Osteoblast (primary cell): ENCODE results near the gene ACER1. TPM values are rescaled to one million over a fixed set of nuclear protein-coding genes. Genes with fewer than 3 reads are reported as not detected.

Experiments used
- DNase-seq: peaks from one replicate; pipeline ENCODE4 v3.0.0; 2011; ENCODE audit warnings: low spot score, mixed read lengths; ENCODE audit not compliant: insufficient read length; ENCODE audit errors: missing footprints
- H2AFZ ChIP-seq: 2 replicates; pipeline ENCODE4 v1.6.0; 2011; ENCODE audit warnings: mild to moderate bottlenecking, low read length
- H3K27ac ChIP-seq: 2 replicates; pipeline ENCODE4 v1.5.1; 2011; ENCODE audit warnings: mild to moderate bottlenecking, low read depth, low read length, moderate library complexity
- H3K27me3 ChIP-seq: 2 replicates; pipeline ENCODE4 v1.6.0; 2012; ENCODE audit warnings: mild to moderate bottlenecking, control low read depth, inconsistent platforms, low read length, moderate library complexity; ENCODE audit not compliant: insufficient read depth
- H3K36me3 ChIP-seq: 2 replicates; pipeline ENCODE4 v1.5.1; 2011; ENCODE audit warnings: mild to moderate bottlenecking, low read length, control low read depth, moderate library complexity; ENCODE audit not compliant: insufficient read depth
- H3K4me1 ChIP-seq: 2 replicates; pipeline ENCODE4 v1.5.1; 2011; ENCODE audit warnings: mild to moderate bottlenecking, low read length, control low read depth, moderate library complexity; ENCODE audit not compliant: insufficient read depth
- H3K4me2 ChIP-seq: 2 replicates; pipeline ENCODE4 v1.6.0; 2011; ENCODE audit warnings: mild to moderate bottlenecking, low read length; ENCODE audit not compliant: insufficient read depth
- H3K4me3 ChIP-seq: fragments of 200-600 bp; sonication (generic); 3 replicates; pipeline ENCODE4 v1.5.1; 2012; ENCODE audit warnings: mild to moderate bottlenecking, low read length, inconsistent platforms; ENCODE audit not compliant: insufficient read depth
- H3K79me2 ChIP-seq: 2 replicates; pipeline ENCODE4 v1.6.0; 2012; ENCODE audit warnings: mild to moderate bottlenecking, low read length, control low read depth, inconsistent platforms; ENCODE audit not compliant: insufficient read depth
- H3K9me3 ChIP-seq: 2 replicates; pipeline ENCODE4 v1.5.1; 2011; ENCODE audit warnings: low read depth, low read length, control low read depth
- H4K20me1 ChIP-seq: 2 replicates; pipeline ENCODE4 v1.6.0; 2012; ENCODE audit warnings: mild to moderate bottlenecking, low read length, control low read depth; ENCODE audit not compliant: insufficient read depth
- CTCF ChIP-seq: IDR thresholded peaks from 2 replicates; pipeline ENCODE4 v1.5.1; 2011; ENCODE audit warnings: mild to moderate bottlenecking, low read depth, low read length, moderate library complexity; ENCODE audit errors: extremely low read depth
- total RNA-seq: library from RNA; depleted of rRNA; stranded (reverse); fragments of >200 nt; gene quantifications from 2 replicates; pipeline ENCODE4 v1.2.3, GENCODE V29; 2012

The ACER1 gene
- total RNA-seq, 1 donor: under 0.01 TPM

DNA sequence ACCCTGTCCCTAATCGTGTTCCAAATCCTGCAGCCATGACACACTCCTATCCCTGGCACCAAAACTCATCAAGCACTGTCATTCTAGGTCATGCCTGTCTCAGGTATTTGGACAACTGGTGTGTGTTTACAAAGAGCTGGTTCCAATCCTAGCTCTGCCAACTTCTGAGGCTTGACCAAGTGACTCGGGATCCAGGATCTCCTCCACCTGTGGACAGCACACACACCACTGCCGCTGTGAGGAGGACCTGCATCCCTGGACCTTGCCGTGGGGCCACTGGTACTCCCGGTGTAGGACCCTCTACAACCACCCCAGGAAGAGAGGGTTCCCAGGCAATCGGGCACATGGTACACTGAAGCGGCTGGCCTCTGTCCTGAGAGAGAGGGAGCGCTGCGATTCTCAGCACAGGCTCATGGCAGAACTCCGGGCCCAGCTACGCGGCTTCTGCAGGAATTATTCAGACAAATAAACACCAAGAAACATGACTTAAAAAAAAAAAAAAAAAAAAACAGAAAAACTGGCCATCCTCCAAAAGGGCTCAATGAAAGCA, 74.0 kb downstream of the ACER1 start:
- peak; percentile 3 for DNase-seq
- Histone ChIP-seq H3K27ac (no peak overlapping the region), H3K36me3 (peaks cover 50% of the 10 kb centered on the region), H4K20me1 (peaks cover 43% of the 10 kb centered on the region), H3K4me3 (no peak overlapping the region), H3K4me1 (peaks cover 13% of the 10 kb centered on the region), H2AFZ (no peak overlapping the region), H3K79me2 (peaks cover 77% of the 10 kb centered on the region), H3K4me2 (no peak overlapping the region), H3K27me3 (no peaks in the 10 kb centered on the region), H3K9me3 (no peaks in the 10 kb centered on the region)
- no peak for TF ChIP-seq CTCF

DNA sequence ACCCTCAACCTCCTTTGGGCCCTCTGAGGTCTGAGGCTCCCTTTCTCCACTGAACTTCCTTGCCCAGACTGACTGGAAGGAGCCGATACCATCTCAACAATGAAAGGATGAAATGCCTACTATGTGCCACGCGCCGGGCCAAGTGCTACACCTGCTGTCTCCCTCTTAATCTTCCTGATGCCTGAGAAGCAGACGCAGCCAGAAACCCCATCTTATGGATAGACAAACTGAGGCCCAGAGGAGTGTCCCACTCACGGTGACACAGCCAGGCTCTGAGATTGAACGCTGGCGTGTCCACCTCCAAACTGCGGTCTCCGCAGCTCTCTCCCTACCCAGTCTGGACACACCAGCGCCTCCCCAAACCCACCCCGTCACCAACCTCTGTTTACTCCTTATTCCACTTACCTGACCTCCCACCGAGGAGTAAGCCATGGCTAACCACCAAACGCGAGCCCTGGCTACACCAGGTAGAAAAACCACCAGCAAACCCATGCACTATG, 74.5 kb downstream of the ACER1 start:
- no peaks in the 10 kb centered on the region for H3K27me3 ChIP-seq
- peaks cover 43% of the 10 kb centered on the region for H4K20me1 ChIP-seq
- H3K4me1 ChIP-seq: peaks cover 13% of the 10 kb centered on the region
- H3K79me2 ChIP-seq: peaks cover 78% of the 10 kb centered on the region
- peak; percentile 4 for DNase-seq
- H3K4me3 ChIP-seq: no peak overlapping the region
- no peak for TF ChIP-seq CTCF
- no peak overlapping the region for H3K4me2 ChIP-seq
- no peak overlapping the region for H3K27ac ChIP-seq
- H3K9me3 ChIP-seq: no peaks in the 10 kb centered on the region
- H3K36me3 ChIP-seq: peaks cover 51% of the 10 kb centered on the region
- H2AFZ ChIP-seq: no peak overlapping the region

Other genes with a start within 250 kb of the ACER1 start
- gene RFX2, start 223.1 kb downstream of the ACER1 start, total RNA-seq: 3.8 and 6.2 TPM in 2 replicates
- gene ACSBG2, start 197.9 kb downstream of the ACER1 start, total RNA-seq: not detected in 2 replicates
- gene MLLT1, start 53.6 kb downstream of the ACER1 start, total RNA-seq: 14.7 and 15.9 TPM in 2 replicates
- 31.5 and 32.4 TPM in 2 replicates for gene CLPP, start 27.9 kb upstream of the ACER1 start, total RNA-seq
- gene ALKBH7, start 39.2 kb upstream of the ACER1 start, total RNA-seq: 48.9 and 52.1 TPM in 2 replicates
- 1.1 and 1.2 TPM in 2 replicates for gene PSPN, start 42.3 kb upstream of the ACER1 start, total RNA-seq
- 47.1 and 48.1 TPM in 2 replicates for gene GTF2F1, start 59.6 kb upstream of the ACER1 start, total RNA-seq
- 89.9 and 90.5 TPM in 2 replicates for gene KHSRP, start 91.2 kb upstream of the ACER1 start, total RNA-seq
- not detected in 2 replicates for gene SLC25A41, start 100.2 kb upstream of the ACER1 start, total RNA-seq
- 22.8 and 23.6 TPM in 2 replicates for gene SLC25A23, start 126.2 kb upstream of the ACER1 start, total RNA-seq
- not detected in 2 replicates for gene CRB3, start 130.7 kb upstream of the ACER1 start, total RNA-seq
- not detected in 2 replicates for gene DENND1C, start 148.2 kb upstream of the ACER1 start, total RNA-seq
- gene TUBB4A, start 168.7 kb upstream of the ACER1 start, total RNA-seq: not detected in 2 replicates
- gene TNFSF9, start 197.4 kb upstream of the ACER1 start, total RNA-seq: 12.7 and 16.6 TPM in 2 replicates